ENCODE data around the gene METTL25.

METTL25 gene

DNA sequence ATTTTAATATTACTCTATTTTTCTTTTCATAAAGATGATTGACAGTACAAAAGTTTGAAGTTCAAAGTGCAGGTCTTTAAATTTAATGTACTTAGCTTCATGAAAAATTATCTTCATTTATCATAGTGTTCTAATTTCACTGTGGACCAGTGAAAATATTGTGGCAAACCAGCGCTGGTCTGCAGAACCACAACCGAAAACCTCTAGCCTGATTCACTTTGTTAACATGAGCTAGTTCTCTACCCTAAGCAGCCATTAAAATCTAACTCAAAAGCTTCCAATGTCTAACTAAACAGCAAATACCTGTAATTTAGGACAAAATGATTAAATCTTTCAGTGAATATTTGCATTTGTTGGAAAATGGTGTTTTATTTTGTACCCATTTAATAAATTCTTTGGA lies 167.3 kb downstream of the METTL25 start:
- no peak for DNase-seq (ENCODE audit: low read depth)

DNA sequence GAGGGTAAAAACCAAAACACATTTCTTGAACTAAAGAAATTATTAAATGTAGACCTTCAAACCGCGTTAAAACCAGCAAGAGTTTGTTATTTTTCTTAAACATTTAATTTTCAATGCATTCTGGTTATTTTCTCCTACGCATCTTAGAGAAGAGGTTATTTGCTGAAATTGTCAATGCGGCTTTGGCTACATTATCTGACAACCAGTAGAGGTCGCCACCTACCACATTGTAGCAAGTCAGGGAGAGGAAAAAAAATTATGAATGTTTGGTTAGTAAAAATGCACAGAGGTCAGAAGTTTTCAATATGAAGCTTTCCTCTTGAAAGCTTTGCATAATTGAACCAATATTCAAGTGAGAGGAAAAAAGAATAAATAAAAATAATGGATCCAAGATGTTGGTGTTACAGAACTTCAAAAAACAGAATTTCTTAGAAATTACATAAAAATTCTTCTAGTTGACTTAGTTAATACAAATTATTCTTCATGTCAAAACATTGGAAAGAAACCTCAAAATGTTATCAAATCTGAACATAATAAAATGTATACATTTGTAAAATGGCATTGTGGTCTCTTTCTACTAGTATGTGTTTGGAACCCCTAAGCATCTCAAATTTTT lies 168.9 kb downstream of the METTL25 start:
- peak; percentile 2 for DNase-seq (ENCODE audit: low read depth)
